Measurements from ENCODE around the gene ARVCF. TPM values are rescaled to one million over a fixed set of nuclear protein-coding genes. Genes with fewer than 3 reads are reported as not detected.

The ARVCF gene
- total and polyA plus RNA-seq, 2 of the 8 experiments (the other 6 are each of a cell fraction or from before 2014, with no cell fraction given) = 31.0 to 43.2 TPM

DNA sequence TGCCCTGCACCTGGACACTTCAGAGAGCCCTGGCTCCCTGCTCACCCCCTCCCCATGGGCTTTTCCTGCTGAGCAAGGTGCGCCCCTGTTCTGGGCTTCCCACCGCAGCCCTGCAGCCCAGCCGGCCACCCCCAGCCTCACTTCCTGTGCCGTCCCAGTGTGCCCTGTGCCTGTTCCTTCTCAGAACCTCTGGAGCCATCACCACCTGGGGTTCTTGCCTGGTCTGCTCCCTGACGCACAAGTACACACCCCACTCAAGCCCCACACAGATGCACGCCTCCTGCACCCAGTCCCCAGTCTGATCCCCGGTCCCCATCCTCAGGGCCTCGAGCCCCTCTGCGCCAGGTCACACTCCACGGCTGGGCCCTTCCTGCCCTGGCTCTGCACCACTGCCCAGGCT is 39.5 kb upstream of the ARVCF start:
- Histone ChIP-seq H3K27ac (ENCODE audit: low read depth, low read length) (no peak overlapping the region), H3K9me3 (ENCODE audit: insufficient read depth in 2 of 2, low read depth in 1 of 2, low read length in 1 of 2) (no peaks in the 10 kb centered on the region), H3K36me3 (ENCODE audit: control insufficient read depth in 2 of 4, insufficient read depth in 4 of 4, low read length in 3 of 4) (no peaks in the 10 kb centered on the region), H2AFZ (ENCODE audit: low read length) (no peak overlapping the region), H3K4ac (replicated peaks; ENCODE audit: insufficient read length, low read depth, low read length) (no peak overlapping the region), H2BK20ac (ENCODE audit: low read length) (no peak overlapping the region), H3K79me1 (ENCODE audit: low read depth, low read length) (no peaks in the 10 kb centered on the region), H2BK12ac (ENCODE audit: low read depth, low read length) (no peak overlapping the region), H3K4me3 (ENCODE audit: extremely low read depth in 1 of 4, insufficient read depth in 2 of 4, low read depth in 3 of 4, low read length in 4 of 4) (no peak overlapping the region), H3K9ac (replicated peaks in 1 of 4; ENCODE audit: extremely low read depth in 1 of 4, low read depth in 3 of 4, low read length in 3 of 4) (no peak overlapping the region), H4K91ac (replicated peaks; ENCODE audit: insufficient read length, low read length) (no peak overlapping the region), H3K79me2 (ENCODE audit: control insufficient read depth in 1 of 2, insufficient read depth in 2 of 2, low read length in 2 of 2) (no peaks in the 10 kb centered on the region), H3K23me2 (ENCODE audit: low read depth, low read length) (0 out of 2 replicates have a peak, but pooled peaks cover 2% of the 10 kb centered on the region), H4K20me1 (replicated peaks in 1 of 2; ENCODE audit: control insufficient read depth in 1 of 2, insufficient read depth in 2 of 2, low read length in 2 of 2) (peaks cover 0 to 5% of the 10 kb centered on the region in 2 experiments), H3K4me2 (ENCODE audit: insufficient read depth in 1 of 2, low read depth in 2 of 2, low read length in 2 of 2) (no peak overlapping the region), H3K18ac (ENCODE audit: extremely low read depth, low read length) (no peak overlapping the region), H3K4me1 (replicated peaks in 1 of 4; ENCODE audit: control insufficient read depth in 3 of 4, insufficient read depth in 4 of 4, low read length in 3 of 4) (no peaks in the 10 kb centered on the region), H2BK5ac (ENCODE audit: low read depth, low read length) (no peak overlapping the region), H2BK120ac (replicated peaks; ENCODE audit: low read depth, low read length) (no peak overlapping the region), H3K23ac (ENCODE audit: insufficient read length) (no peak overlapping the region), H2BK15ac (ENCODE audit: low read length) (no peak overlapping the region), H3K56ac (replicated peaks; ENCODE audit: insufficient read length, low read depth, low read length) (no peak overlapping the region), H4K8ac (ENCODE audit: extremely low read depth, insufficient read depth, low read length) (peak overlapping the region; percentile 48; the same call in 1 of the 2 replicates), H4K5ac (ENCODE audit: insufficient read length, low read depth, low read length) (no peak overlapping the region), H3K14ac (ENCODE audit: insufficient read length) (no peak overlapping the region), H3K27me3 (replicated peaks in 1 of 4; ENCODE audit: control insufficient read depth in 3 of 4, extremely low read depth in 1 of 4, insufficient read depth in 3 of 4, low read length in 3 of 4) (no peaks in the 10 kb centered on the region; a peak in 1 of 7 replicates), H2AK5ac (ENCODE audit: low read depth, low read length) (no peak overlapping the region)
- ChIA-PET CTCF (ENCODE audit: partially characterized antibody) (interaction anchor here (1.3 kb wide), 1 partner anchor 11 kb away, joined by 4 read pairs; no protein-coding TSS in a partner anchor), POLR2A (ENCODE audit: partially characterized antibody) (interaction anchor here (1.7 kb wide), 1 partner anchor 38 kb away, joined by 4 read pairs; no protein-coding TSS in a partner anchor)
- FAIRE-seq (no peak), DNase-seq (ENCODE audit: low read depth in 1 of 2, low spot score in 2 of 2) (no peak)
- WGBS, 2 experiments (ENCODE audit: extremely low coverage in 1 of 2, insufficient coverage in 1 of 2, insufficient read length in 1 of 2, insufficient replicate concordance in 2 of 2, low coverage in 1 of 2, low lambda C conversion rate in 2 of 2, missing lambda C conversion rate in 1 of 2) = 93% methylated on average over 10 of the region's 10 CpGs; no CpG with 5 or more reads in 1 of the 2 experiments
- no peak for TF ChIP-seq SP1 (IDR thresholded peaks at IDR 0.05; ENCODE audit: low read depth, low read length)
